Myometrial cell (primary cell): ENCODE results near the gene SLC29A4. TPM values are rescaled to one million over a fixed set of nuclear protein-coding genes. Genes with fewer than 3 reads are reported as not detected.

Source experiments
- total RNA-seq: library from RNA; depleted of rRNA; stranded (reverse); fragments of >200 nt; gene quantifications from 2 replicates; pipeline ENCODE4 v1.2.3, GENCODE V29; 2015

The SLC29A4 gene
- total RNA-seq, result 0.86 and 1.6 TPM in 2 replicates

GRCh38 chr7:5282543-5283316 is at the start of gene SLC29A4:
SLC29A4 (plus strand) TSS chr7:5282943; CDS start chr7:5287817, 4,874 bp downstream.

Other genes with a start within 250 kb of the SLC29A4 start
- gene RBAK, start 237.1 kb upstream of the SLC29A4 start, total RNA-seq, result 2.0 and 2.8 TPM in 2 replicates
- 79.9 and 89.3 TPM in 2 replicates for gene WIPI2, start 92.7 kb upstream of the SLC29A4 start, total RNA-seq
- gene TNRC18, start 140.9 kb downstream of the SLC29A4 start, total RNA-seq, result 23.9 and 27.3 TPM in 2 replicates
- 7.8 and 9.7 TPM in 2 replicates for gene FBXL18, start 230.9 kb downstream of the SLC29A4 start, total RNA-seq
- gene ACTB, start 247.7 kb downstream of the SLC29A4 start, total RNA-seq, result 4,207 and 4,253 TPM in 2 replicates